ENCODE data around the gene ACIN1. TPM values are rescaled to one million over a fixed set of nuclear protein-coding genes. Genes with fewer than 3 reads are reported as not detected.

The ACIN1 gene
- polyA plus RNA-seq, 1 donor = 144 TPM

- no peak for DNase-seq (ENCODE audit: low read depth)
Measured at GRCh38 chr14:23042162-23042965, 52.6 kb downstream of the ACIN1 start, which contains the start of gene PSMB11. PSMB11 (plus strand) TSS chr14:23042212; CDS start chr14:23042226, 14 bp downstream.

GRCh38 chr14:23041729-23042128 lies 53.2 kb downstream of the ACIN1 start:
- no peak for DNase-seq (ENCODE audit: low read depth)

GRCh38 chr14:23040100-23040499 lies 54.8 kb downstream of the ACIN1 start:
- no peak for DNase-seq (ENCODE audit: low read depth)

GRCh38 chr14:23035303-23036144 lies 59.4 kb downstream of the ACIN1 start:
- no peak for DNase-seq (ENCODE audit: low read depth)

GRCh38 chr14:23034498-23035302 lies 60.2 kb downstream of the ACIN1 start, which contains the start of gene PSMB5:
PSMB5 (minus strand) TSS chr14:23034900; CDS start chr14:23034881, 19 bp downstream.
- peak; percentile 94 for DNase-seq (ENCODE audit: low read depth)

- no peak for DNase-seq (ENCODE audit: low read depth)
Measured at GRCh38 chr14:23033801-23034497, 61.0 kb downstream of the ACIN1 start.

- DNase-seq (ENCODE audit: low read depth) = no peak
Measured at GRCh38 chr14:23033251-23033727, 61.6 kb downstream of the ACIN1 start.

- no peak for DNase-seq (ENCODE audit: low read depth)
Measured at GRCh38 chr14:23030936-23031335, 64.0 kb downstream of the ACIN1 start.

- no peak for DNase-seq (ENCODE audit: low read depth)
Measured at GRCh38 chr14:23028799-23029198, 66.1 kb downstream of the ACIN1 start.

- no peak for DNase-seq (ENCODE audit: low read depth)
Measured at GRCh38 chr14:23025151-23025814, 69.7 kb downstream of the ACIN1 start.

GRCh38 chr14:23024612-23025075 lies 70.3 kb downstream of the ACIN1 start:
- DNase-seq (ENCODE audit: low read depth) = no peak

GRCh38 chr14:23023795-23024152 lies 71.2 kb downstream of the ACIN1 start:
- DNase-seq (ENCODE audit: low read depth) = no peak

GRCh38 chr14:23023022-23023794 lies 71.7 kb downstream of the ACIN1 start:
- no peak for DNase-seq (ENCODE audit: low read depth)

- DNase-seq (ENCODE audit: low read depth) = no peak
Measured at GRCh38 chr14:23021889-23022442, 73.0 kb downstream of the ACIN1 start.

- DNase-seq (ENCODE audit: low read depth) = no peak
Measured at GRCh38 chr14:23021434-23021833, 73.5 kb downstream of the ACIN1 start.

GRCh38 chr14:23020143-23021128 lies 74.5 kb downstream of the ACIN1 start:
- DNase-seq (ENCODE audit: low read depth) = no peak

- no peak for DNase-seq (ENCODE audit: low read depth)
Measured at GRCh38 chr14:23018107-23018506, 76.8 kb downstream of the ACIN1 start.

- DNase-seq (ENCODE audit: low read depth) = no peak
Measured at GRCh38 chr14:23017091-23017490, 77.8 kb downstream of the ACIN1 start.

Data from forelimb muscle (tissue), 1 donor.